SK-N-SH (cell line): Measurements from ENCODE around the gene ATXN7. TPM values are rescaled to one million over a fixed set of nuclear protein-coding genes. Genes with fewer than 3 reads are reported as not detected.

Source experiments
- CTCF ChIA-PET: fragments of 300-600, 350-600 bp; formaldehyde crosslinking; extraction: SDS; loops from one replicate; lab custom pipeline; 2021; lab: Yijun Ruan, JAX
- POLR2A ChIA-PET: fragments of 350-600 bp; sonication (Branson Sonifier 250); formaldehyde crosslinking; extraction: SDS; loops from one replicate; lab custom pipeline; 2020; ENCODE audit warnings: antibody characterized with exemption, inconsistent platforms; lab: Yijun Ruan, JAX
- DNase-seq: peaks from one replicate; pipeline ENCODE4 v3.0.0; 2012
- H2AFZ ChIP-seq: fragments of 200-600 bp; sonication (generic); 2 replicates; pipeline ENCODE4 v1.8.1; 2016; ENCODE audit warnings: antibody characterized with exemption, mild to moderate bottlenecking, low read depth
- H3F3A ChIP-seq: fragments of 200-600 bp; sonication (generic); replicated peaks from 2 replicates; pipeline ENCODE3; 2016; ENCODE audit warnings: antibody characterized with exemption, mild to moderate bottlenecking; ENCODE audit not compliant: insufficient read depth
- H3K27ac ChIP-seq, 2 experiments: fragments of 200-500 bp in 1 of 2; fragments of 200-600 bp in 1 of 2; sonication (Bioruptor generic) in 1 of 2; sonication (generic), shearing (Covaris generic) in 1 of 2; 2 replicates each; pipeline versions ENCODE4 v1.5.1 to v1.6.1; 2014 to 2016; ENCODE audit warnings: low read depth in 2 of 2, inconsistent platforms in 1 of 2, low read length in 1 of 2, mild to moderate bottlenecking in 1 of 2, mixed read lengths in 1 of 2
- H3K27me3 ChIP-seq: fragments of 200-600 bp; sonication (generic), shearing (Covaris generic); 2 replicates; pipeline ENCODE4 v1.6.1; 2016; ENCODE audit warnings: mixed run types; ENCODE audit not compliant: insufficient read depth
- H3K36me3 ChIP-seq, 2 experiments: fragments of 200-500 bp in 1 of 2; fragments of 200-600 bp in 1 of 2; sonication (Bioruptor generic) in 1 of 2; sonication (generic) in 1 of 2; replicated peaks in 1 of 2; 2 replicates each; pipeline versions ENCODE3 to v1.5.1; 2014 to 2016; ENCODE audit warnings: low read length in 1 of 2, mild to moderate bottlenecking in 1 of 2; ENCODE audit not compliant: insufficient read depth in 2 of 2, control insufficient read depth in 1 of 2
- H3K4me1 ChIP-seq, 2 experiments: fragments of 200-500 bp in 1 of 2; fragments of 200-600 bp in 1 of 2; sonication (Bioruptor generic) in 1 of 2; sonication (generic), shearing (Covaris generic) in 1 of 2; 2 replicates each; pipeline versions ENCODE4 v1.5.1 to v1.6.1; 2014 to 2016; ENCODE audit warnings: low read depth in 1 of 2, low read length in 1 of 2, mixed run types in 1 of 2; ENCODE audit not compliant: insufficient read depth in 2 of 2, control insufficient read depth in 1 of 2
- H3K4me2 ChIP-seq: fragments of 200-600 bp; sonication (generic), shearing (Covaris generic); 2 replicates; pipeline ENCODE4 v1.6.1; 2017; ENCODE audit warnings: mixed run types
- H3K4me3 ChIP-seq, 2 experiments: fragments of 200-500 bp in 1 of 2; fragments of 200-600 bp in 1 of 2; sonication (Bioruptor generic) in 1 of 2; sonication (generic), shearing (Covaris generic) in 1 of 2; 2 replicates each; pipeline versions ENCODE4 v1.5.1 to v1.8.1; 2014 to 2016; ENCODE audit warnings: low read depth in 2 of 2, inconsistent platforms in 1 of 2, low read length in 1 of 2, mild to moderate bottlenecking in 1 of 2, mixed read lengths in 1 of 2, moderate library complexity in 1 of 2
- H3K79me2 ChIP-seq: fragments of 200-600 bp; sonication (generic); 2 replicates; pipeline ENCODE4 v1.8.1; 2017; ENCODE audit warnings: mild to moderate bottlenecking; ENCODE audit not compliant: insufficient read depth
- H3K9ac ChIP-seq: fragments of 200-600 bp; sonication (generic); 2 replicates; pipeline ENCODE4 v1.6.1; 2017; ENCODE audit warnings: mixed run types
- H3K9me2 ChIP-seq: fragments of 200-600 bp; sonication (generic); 2 replicates; pipeline ENCODE4 v1.6.1; 2017; ENCODE audit warnings: mixed run types
- H3K9me3 ChIP-seq: fragments of 200-600 bp; sonication (generic); 2 replicates; pipeline ENCODE4 v1.6.1; 2017; ENCODE audit warnings: mixed run types, mild to moderate bottlenecking, moderate library complexity
- H4K20me1 ChIP-seq: fragments of 200-600 bp; sonication (generic); 2 replicates; pipeline ENCODE4 v1.6.1; 2017; ENCODE audit warnings: mild to moderate bottlenecking, mixed run types; ENCODE audit not compliant: insufficient read depth
- CTCF ChIP-seq: fragments of 200-600 bp; sonication (generic); IDR thresholded peaks from 2 replicates; pipeline ENCODE4 v1.6.1; 2017; ENCODE audit warnings: antibody characterized with exemption, mild to moderate bottlenecking, moderate library complexity
- FOXJ3 ChIP-seq: sonication (generic); formaldehyde crosslinking; IDR thresholded peaks from 2 replicates; pipeline ENCODE4 v1.5.1; 2020; ENCODE audit warnings: mild to moderate bottlenecking, missing genetic modification reagents
- IRF3 ChIP-seq: fragments of 150-350 bp; IDR thresholded peaks from 2 replicates; pipeline ENCODE4 v1.6.1; 2016; ENCODE audit warnings: mild to moderate bottlenecking, low read depth, low read length
- MAX ChIP-seq: IDR thresholded peaks from 2 replicates; pipeline ENCODE4 v1.4.0; 2012; ENCODE audit warnings: low read depth
- NRF1 ChIP-seq: IDR thresholded peaks from 2 replicates; pipeline ENCODE4 v1.6.1; 2012; ENCODE audit warnings: low read depth, mild to moderate bottlenecking, low read length
- RAD21 ChIP-seq: IDR thresholded peaks from 2 replicates; pipeline ENCODE4 v1.6.1; 2012; ENCODE audit warnings: mild to moderate bottlenecking, low read length
- RFX5 ChIP-seq: IDR thresholded peaks from 2 replicates; pipeline ENCODE4 v1.6.1; 2012; ENCODE audit warnings: mild to moderate bottlenecking, improper control_type of control experiment, low read length
- SIN3A ChIP-seq: IDR thresholded peaks from 2 replicates; pipeline ENCODE4 v1.6.1; 2012; ENCODE audit warnings: low read depth, mild to moderate bottlenecking, low read length, moderate library complexity, borderline replicate concordance
- SMC3 ChIP-seq: IDR thresholded peaks from 2 replicates; pipeline ENCODE4 v1.6.1; 2012; ENCODE audit warnings: low read depth, low read length, improper control_type of control experiment
- YY1 ChIP-seq: IDR thresholded peaks from 2 replicates; pipeline ENCODE4 v1.4.0; 2012; ENCODE audit warnings: low read depth, mild to moderate bottlenecking
- ZBTB33 ChIP-seq: IDR thresholded peaks from 2 replicates; pipeline ENCODE4 v1.4.0; 2012; ENCODE audit warnings: low read depth, borderline replicate concordance
- WGBS: methylation state at CpG from one replicate; pipeline ENCODE4 v1.1.6; 2017; ENCODE audit warnings: low lambda C conversion rate; 5-methylcytosine and 5-hydroxymethylcytosine counted together
- polyA plus RNA-seq, 3 experiments: library from polyadenylated mRNA; depleted of rRNA; stranded (reverse); fragments of >200 nt; gene quantifications; 2 replicates each; pipeline ENCODE4 v1.2.3, GENCODE V29; 2012

Gene ATXN7
- polyA plus RNA-seq, 1 of the 3 experiments (the other 2 are of a cell fraction): 6.2 TPM

GRCh38 chr3:63991666-63992065 is 128.0 kb downstream of the ATXN7 start (continued):
- no peak for TF ChIP-seq NRF1

- no peak for TF ChIP-seq YY1
- TF ChIP-seq ZBTB33: no peak
- no peak for TF ChIP-seq IRF3
- H3K4me3 ChIP-seq: no peak overlapping the region
- H3K36me3 ChIP-seq: peaks cover 31 to 80% of the 10 kb centered on the region in 2 experiments
- H2AFZ ChIP-seq: no peak overlapping the region
- CTCF ChIA-PET: interaction anchor here (0.6 to 8.5 kb wide), 30 partner anchors 7 to 648 kb away, joined by 3 to 118 read pairs (median 5); partner anchors contain the start of genes PSMD6 and SCAANT1
- POLR2A ChIA-PET: no interaction called here
- no peak overlapping the region for H3K27ac ChIP-seq
- H3K9ac ChIP-seq: no peak overlapping the region
- H4K20me1 ChIP-seq: no peaks in the 10 kb centered on the region
- no peaks in the 10 kb centered on the region for H3K9me3 ChIP-seq
- H3F3A ChIP-seq: no peaks in the 10 kb centered on the region
- no peak for DNase-seq
- H3K79me2 ChIP-seq: no peaks in the 10 kb centered on the region
- H3K9me2 ChIP-seq: no peaks in the 10 kb centered on the region
- no peaks in the 10 kb centered on the region for H3K4me1 ChIP-seq
- 97% methylated on average over 5 of the region's 5 CpGs for WGBS
- H3K27me3 ChIP-seq: no peaks in the 10 kb centered on the region
- H3K4me2 ChIP-seq: no peak overlapping the region
These were observed 129.0 kb downstream of the ATXN7 start for GRCh38 chr3:63992516-63993209.

- ChIA-PET POLR2A (no interaction called here), CTCF (interaction anchor here (0.6 to 8.5 kb wide), 34 partner anchors 8 to 687 kb away, joined by 3 to 118 read pairs (median 5); partner anchors contain the start of genes PSMD6 and SCAANT1)
- Histone ChIP-seq H3K27me3 (no peaks in the 10 kb centered on the region), H3K9me2 (no peaks in the 10 kb centered on the region), H3K36me3 (peaks cover 38 to 80% of the 10 kb centered on the region in 2 experiments), H3K4me3 (no peak overlapping the region; a peak in 1 of 4 replicates), H3K9me3 (no peaks in the 10 kb centered on the region), H3K9ac (no peak overlapping the region), H3K4me1 (no peaks in the 10 kb centered on the region), H4K20me1 (no peaks in the 10 kb centered on the region), H2AFZ (no peak overlapping the region), H3F3A (no peaks in the 10 kb centered on the region), H3K79me2 (no peaks in the 10 kb centered on the region), H3K4me2 (no peak overlapping the region), H3K27ac (no peak overlapping the region)
- 48% methylated on average over 3 of the region's 3 CpGs for WGBS
- DNase-seq: peak; percentile 82
- TF ChIP-seq SIN3A (no peak), SMC3 (peak; percentile 96), FOXJ3 (CRISPR knock-in tag) (no peak), MAX (no peak), CTCF (peak; percentile 90), RFX5 (peak; percentile 37; the same call in 1 of the 2 replicates), RAD21 (peak; percentile 90)
These were observed 130.0 kb downstream of the ATXN7 start for GRCh38 chr3:63993653-63994079.
